A673 (cell line): ENCODE measurements around the gene RAB11FIP4. TPM values are rescaled to one million over a fixed set of nuclear protein-coding genes. Genes with fewer than 3 reads are reported as not detected.

ENCODE experiments used
- BruUV-seq: library from RNA; stranded (reverse); fragments of 400-500 nt; replicated peaks from 2 replicates; lab custom pipeline; 2021; lab: Mats Ljungman, UMichigan
- CTCF ChIA-PET: fragments of 300-600 bp; sonication (Branson Sonifier 250); formaldehyde crosslinking; loops from one replicate; lab custom pipeline; 2022; ENCODE audit warnings: antibody characterized with exemption; lab: Charles Lee
- POLR2A ChIA-PET: fragments of 300-600 bp; sonication (Branson Sonifier 250); formaldehyde crosslinking; loops from one replicate; lab custom pipeline; 2022; ENCODE audit warnings: antibody characterized with exemption; ENCODE audit not compliant: low non-redundant PET; lab: Charles Lee
- DNase-seq: peaks from one replicate; pipeline ENCODE4 v3.0.0-alpha.2; 2015; ENCODE audit warnings: low spot score
- H3K27ac ChIP-seq: fragments of 200-600 bp; sonication (generic); 2 replicates; pipeline ENCODE4 v1.5.1; 2016; ENCODE audit warnings: mixed run types, low read depth, mild to moderate bottlenecking, mixed read lengths, antibody characterized with exemption, low read length; ENCODE audit not compliant: poor library complexity, severe bottlenecking
- H3K27me3 ChIP-seq: fragments of 200-600 bp; sonication (generic); replicated peaks from 2 replicates; pipeline ENCODE4 v1.6.1; 2017; ENCODE audit warnings: mixed run types, low read depth, mild to moderate bottlenecking, mixed read lengths, antibody characterized with exemption, low read length; ENCODE audit not compliant: insufficient read depth, poor library complexity
- H3K36me3 ChIP-seq: fragments of 200-600 bp; sonication (generic); 2 replicates; pipeline ENCODE4 v1.6.1; 2016; ENCODE audit warnings: mixed run types, mild to moderate bottlenecking, mixed read lengths, antibody characterized with exemption, low read length; ENCODE audit not compliant: insufficient read depth, poor library complexity, severe bottlenecking
- H3K4me1 ChIP-seq: fragments of 200-600 bp; sonication (generic); 2 replicates; pipeline ENCODE4 v1.6.1; 2017; ENCODE audit warnings: mixed run types, mild to moderate bottlenecking, mixed read lengths, antibody characterized with exemption, low read length; ENCODE audit not compliant: insufficient read depth, poor library complexity, severe bottlenecking
- H3K4me3 ChIP-seq: fragments of 200-600 bp; sonication (generic); 2 replicates; pipeline ENCODE4 v1.5.1; 2016; ENCODE audit warnings: low read depth, mixed run types, mild to moderate bottlenecking, mixed read lengths, low read length; ENCODE audit not compliant: poor library complexity, severe bottlenecking
- H3K9me3 ChIP-seq: fragments of 200-600 bp; sonication (generic); 2 replicates; pipeline ENCODE4 v1.6.1; 2016; ENCODE audit warnings: mixed run types, low read depth, mild to moderate bottlenecking, mixed read lengths, antibody characterized with exemption, low read length; ENCODE audit not compliant: poor library complexity, severe bottlenecking
- EZH2 ChIP-seq: fragments of 200-600 bp; sonication (generic); IDR thresholded peaks from 2 replicates; pipeline ENCODE4 v1.6.1; 2017; ENCODE audit warnings: borderline replicate concordance, low read depth, mild to moderate bottlenecking, mixed read lengths, antibody characterized with exemption, low read length; ENCODE audit not compliant: poor library complexity, severe bottlenecking
- intact Hi-C: fragments of 100-400 bp; cut with micrococcal nuclease; formaldehyde crosslinking; loops from one replicate; pipeline ENCODE4 v1.10.0; 2022; ENCODE audit not compliant: unreplicated experiment
- total RNA-seq: library from RNA; stranded (reverse); gene quantifications from 2 replicates; pipeline ENCODE4 v1.2.3, GENCODE V29; 2021
- TF ChIP-seq, protein P1 (sequence below): fragments of 300-800, 200-600 bp; sonication (generic); conservative IDR thresholded peaks from 2 replicates; pipeline ENCODE4 v1.5.1; 2017; ENCODE audit warnings: low read depth, mild to moderate bottlenecking, antibody characterized with exemption, low read length, moderate library complexity, mixed read lengths

The RAB11FIP4 gene
- total RNA-seq, 1 experiment from 2014 or later, result 2.4 TPM

DNA sequence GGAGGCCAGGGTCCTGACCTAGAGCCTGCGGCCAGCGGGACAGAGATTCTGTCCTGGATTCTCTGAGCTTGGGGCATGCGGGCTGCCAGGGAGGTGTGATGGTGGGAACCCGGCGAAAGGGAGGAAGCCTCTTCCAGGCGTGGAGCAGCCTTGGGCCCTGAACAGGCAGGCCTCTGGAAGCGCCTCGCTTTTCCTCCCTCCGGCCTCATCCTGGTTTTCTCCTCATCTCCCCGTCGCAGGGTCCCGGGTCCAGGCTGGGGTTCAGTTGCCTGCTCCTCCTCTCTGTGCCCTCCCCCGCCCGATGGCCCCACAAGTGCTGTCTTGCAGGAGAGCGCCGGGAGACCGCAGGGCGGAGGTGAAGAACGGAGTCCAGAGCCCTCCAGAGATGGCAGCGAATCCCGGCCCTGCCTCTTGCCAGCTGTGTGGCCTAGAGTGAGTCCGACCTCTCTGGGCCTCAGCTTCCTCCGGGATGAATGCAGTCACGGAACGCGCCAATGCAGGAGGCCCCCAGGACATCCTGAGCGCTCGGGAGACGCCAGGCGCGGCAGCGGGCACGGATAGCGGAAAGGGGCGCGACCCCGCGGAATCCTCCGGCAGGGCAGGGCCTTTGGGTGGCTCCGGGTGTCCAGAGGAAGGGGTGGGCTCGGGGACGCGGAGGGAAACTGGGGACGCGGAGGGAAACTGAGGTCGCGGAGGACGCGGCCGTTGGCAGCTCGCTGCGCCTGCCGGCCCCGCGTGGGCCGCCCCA is 553 bp upstream of the RAB11FIP4 start:
- H3K9me3 ChIP-seq, result no peaks in the 10 kb centered on the region
- no peak for TF ChIP-seq EZH2
- TF ChIP-seq, protein P1, sequence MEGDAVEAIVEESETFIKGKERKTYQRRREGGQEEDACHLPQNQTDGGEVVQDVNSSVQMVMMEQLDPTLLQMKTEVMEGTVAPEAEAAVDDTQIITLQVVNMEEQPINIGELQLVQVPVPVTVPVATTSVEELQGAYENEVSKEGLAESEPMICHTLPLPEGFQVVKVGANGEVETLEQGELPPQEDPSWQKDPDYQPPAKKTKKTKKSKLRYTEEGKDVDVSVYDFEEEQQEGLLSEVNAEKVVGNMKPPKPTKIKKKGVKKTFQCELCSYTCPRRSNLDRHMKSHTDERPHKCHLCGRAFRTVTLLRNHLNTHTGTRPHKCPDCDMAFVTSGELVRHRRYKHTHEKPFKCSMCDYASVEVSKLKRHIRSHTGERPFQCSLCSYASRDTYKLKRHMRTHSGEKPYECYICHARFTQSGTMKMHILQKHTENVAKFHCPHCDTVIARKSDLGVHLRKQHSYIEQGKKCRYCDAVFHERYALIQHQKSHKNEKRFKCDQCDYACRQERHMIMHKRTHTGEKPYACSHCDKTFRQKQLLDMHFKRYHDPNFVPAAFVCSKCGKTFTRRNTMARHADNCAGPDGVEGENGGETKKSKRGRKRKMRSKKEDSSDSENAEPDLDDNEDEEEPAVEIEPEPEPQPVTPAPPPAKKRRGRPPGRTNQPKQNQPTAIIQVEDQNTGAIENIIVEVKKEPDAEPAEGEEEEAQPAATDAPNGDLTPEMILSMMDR, result no peak
- ChIA-PET CTCF (no interaction called here), POLR2A (no interaction called here)
- no TSS peak for BruUV-seq
- no peaks in the 10 kb centered on the region for H3K4me1 ChIP-seq
- no peaks in the 10 kb centered on the region for H3K36me3 ChIP-seq
- no peak overlapping the region for H3K27ac ChIP-seq
- H3K4me3 ChIP-seq, result peak overlapping the region; percentile 40
- no peak for DNase-seq
- intact Hi-C loops, result no loop called here
- no peaks in the 10 kb centered on the region for H3K27me3 ChIP-seq

DNA sequence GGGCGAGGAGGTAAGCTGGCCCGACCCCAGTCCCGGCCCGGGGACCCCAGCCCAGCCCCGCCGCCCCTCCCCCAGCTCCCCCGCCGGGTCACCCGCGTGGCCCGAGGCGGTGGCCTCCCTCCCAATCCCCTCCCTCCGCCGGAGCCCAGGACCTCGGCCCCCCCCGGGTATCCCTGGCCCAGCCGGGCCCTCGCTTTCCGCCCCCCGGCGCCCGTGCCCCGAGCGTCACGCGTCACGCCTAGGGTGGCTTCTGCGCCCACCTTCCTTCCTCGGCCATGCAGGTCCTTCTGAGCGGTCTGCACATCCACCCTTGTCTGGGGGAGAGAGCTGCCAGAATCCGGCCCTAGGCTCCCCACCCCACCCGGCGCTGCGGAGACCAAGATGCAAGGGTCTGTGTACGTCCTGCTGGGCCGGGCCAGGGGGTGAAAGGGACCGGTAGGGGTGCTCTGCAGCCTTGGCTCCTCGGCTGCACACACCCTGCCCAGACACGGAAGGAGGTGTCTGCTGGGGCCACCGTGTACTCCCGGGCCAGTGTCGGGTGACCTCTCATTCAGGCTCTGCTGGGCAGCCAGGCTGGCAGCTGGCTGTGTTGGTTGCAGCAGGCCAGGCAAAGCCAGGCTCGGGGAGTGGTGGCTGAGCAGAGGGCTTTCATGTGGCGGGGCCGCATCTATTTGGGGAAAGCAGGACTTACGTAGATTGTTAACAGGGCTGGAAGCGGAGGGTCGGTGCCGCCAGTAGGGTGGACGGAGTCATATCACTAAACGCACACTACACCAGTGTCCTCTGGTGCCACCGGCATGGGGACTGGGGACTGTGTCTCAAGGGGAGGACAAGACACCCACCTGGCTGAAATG is 754 bp downstream of the RAB11FIP4 start:
- intact Hi-C loops, result no loop called here
- DNase-seq, result no peak
- H3K9me3 ChIP-seq, result no peaks in the 10 kb centered on the region
- H3K27me3 ChIP-seq, result no peaks in the 10 kb centered on the region
- TF ChIP-seq EZH2, result no peak
- TF ChIP-seq, protein P1, result no peak
- peak overlapping the region; percentile 35 for H3K4me3 ChIP-seq
- no TSS peak for BruUV-seq
- ChIA-PET CTCF (no interaction called here), POLR2A (interaction anchor here (0.6 kb wide), 1 partner anchor 416 kb away, joined by 3 read pairs; no protein-coding TSS in a partner anchor)
- H3K36me3 ChIP-seq, result no peaks in the 10 kb centered on the region
- H3K4me1 ChIP-seq, result no peaks in the 10 kb centered on the region
- H3K27ac ChIP-seq, result no peak overlapping the region

DNA sequence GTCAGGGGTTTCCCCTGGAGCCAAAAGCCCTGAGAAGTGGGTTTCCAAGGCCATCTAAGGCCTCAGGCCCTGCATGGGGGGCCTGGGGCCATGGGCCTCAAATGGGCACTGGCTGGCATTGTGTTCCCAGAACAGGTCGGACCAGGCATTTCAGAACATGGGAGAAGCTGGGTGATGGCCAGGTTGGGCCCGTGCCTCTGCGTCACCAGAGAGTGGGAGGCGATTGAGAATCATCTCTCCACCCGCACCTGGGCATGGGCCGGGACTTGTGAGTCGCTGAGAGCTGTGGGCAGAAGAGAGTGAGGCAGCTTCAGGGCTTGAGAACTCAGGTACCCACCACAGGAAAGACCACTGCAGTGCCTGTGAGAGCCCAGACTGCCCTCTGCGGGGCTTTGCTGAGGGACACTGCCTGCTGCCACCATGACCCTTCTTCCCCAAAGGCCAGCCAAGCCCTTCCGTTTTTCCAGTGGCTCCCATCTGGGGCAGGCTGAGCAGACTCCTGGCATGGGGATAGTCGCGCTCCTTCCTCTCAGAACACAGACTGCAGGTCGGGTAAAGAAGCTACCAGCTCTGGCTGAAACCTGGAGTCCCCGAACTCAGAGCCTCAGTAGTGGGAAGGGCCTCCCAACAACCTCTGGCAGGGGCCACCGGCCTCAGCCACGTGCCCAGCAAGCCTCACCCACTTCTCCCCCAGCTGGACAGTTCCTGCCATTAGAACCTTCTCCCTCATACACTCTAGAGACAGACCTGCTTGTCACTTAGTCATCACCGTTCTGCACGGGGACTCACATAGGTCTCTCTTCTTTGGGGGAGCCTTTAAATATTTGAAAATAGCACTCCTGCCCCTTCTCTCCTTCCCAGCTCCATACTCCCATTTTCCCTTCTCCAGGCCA is 1.6 kb downstream of the RAB11FIP4 start:
- DNase-seq, result no peak
- H3K27me3 ChIP-seq, result no peaks in the 10 kb centered on the region
- no TSS peak for BruUV-seq
- no peaks in the 10 kb centered on the region for H3K4me1 ChIP-seq
- intact Hi-C loops, result no loop called here
- no peak overlapping the region for H3K4me3 ChIP-seq
- no peak overlapping the region for H3K27ac ChIP-seq
- CTCF ChIA-PET, result no interaction called here
- H3K36me3 ChIP-seq, result no peaks in the 10 kb centered on the region
- POLR2A ChIA-PET, result interaction anchor here (0.6 kb wide), 1 partner anchor 416 kb away, joined by 3 read pairs; no protein-coding TSS in a partner anchor
- TF ChIP-seq, protein P1, result no peak
- no peak for TF ChIP-seq EZH2
- no peaks in the 10 kb centered on the region for H3K9me3 ChIP-seq
